ENCODE data around the gene CHST4. TPM values are rescaled to one million over a fixed set of nuclear protein-coding genes. Genes with fewer than 3 reads are reported as not detected.

Gene CHST4
- total RNA-seq, 4 donors from 2014 or later: 2.6 TPM; not detected in 3

DNA sequence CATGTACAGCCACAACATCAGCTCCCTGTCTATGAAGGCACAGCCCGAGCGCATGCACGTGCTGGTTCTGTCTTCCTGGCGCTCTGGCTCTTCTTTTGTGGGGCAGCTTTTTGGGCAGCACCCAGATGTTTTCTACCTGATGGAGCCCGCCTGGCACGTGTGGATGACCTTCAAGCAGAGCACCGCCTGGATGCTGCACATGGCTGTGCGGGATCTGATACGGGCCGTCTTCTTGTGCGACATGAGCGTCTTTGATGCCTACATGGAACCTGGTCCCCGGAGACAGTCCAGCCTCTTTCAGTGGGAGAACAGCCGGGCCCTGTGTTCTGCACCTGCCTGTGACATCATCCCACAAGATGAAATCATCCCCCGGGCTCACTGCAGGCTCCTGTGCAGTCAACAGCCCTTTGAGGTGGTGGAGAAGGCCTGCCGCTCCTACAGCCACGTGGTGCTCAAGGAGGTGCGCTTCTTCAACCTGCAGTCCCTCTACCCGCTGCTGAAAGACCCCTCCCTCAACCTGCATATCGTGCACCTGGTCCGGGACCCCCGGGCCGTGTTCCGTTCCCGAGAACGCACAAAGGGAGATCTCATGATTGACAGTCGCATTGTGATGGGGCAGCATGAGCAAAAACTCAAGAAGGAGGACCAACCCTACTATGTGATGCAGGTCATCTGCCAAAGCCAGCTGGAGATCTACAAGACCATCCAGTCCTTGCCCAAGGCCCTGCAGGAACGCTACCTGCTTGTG lies 10.7 kb downstream of the CHST4 start:
- WGBS, 2 donors: 77 to 85% methylated on average over 8 to 11 of the region's 28 CpGs
- H3K4me3 ChIP-seq: no peak overlapping the region
- no peaks in the 10 kb centered on the region for H3K9me3 ChIP-seq
- no peaks in the 10 kb centered on the region for H3K36me3 ChIP-seq
- H3K27ac ChIP-seq: no peak overlapping the region
- no peak for DNase-seq
- no peak for TF ChIP-seq CTCF (IDR thresholded peaks at IDR 0.05)
- H3K27me3 ChIP-seq: no peaks in the 10 kb centered on the region
- H3K4me1 ChIP-seq: no peaks in the 10 kb centered on the region
- intact Hi-C loops (cut with DNase I): no loop called here

- TF ChIP-seq POLR2A (IDR thresholded peaks at IDR 0.05): no peak
- TF ChIP-seq CTCF (IDR thresholded peaks at IDR 0.05): peak in 5 of 6 experiments; percentile 29 to 60 (median 35)
- WGBS, 2 donors: 27 to 43% methylated on average over 2 to 3 of the region's 6 CpGs
- no peak for DNase-seq
- Histone ChIP-seq H3K27me3 (no peaks in the 10 kb centered on the region), H3K36me3 (no peaks in the 10 kb centered on the region), H3K9me3 (no peaks in the 10 kb centered on the region), H3K27ac (no peak overlapping the region), H3K4me1 (no peaks in the 10 kb centered on the region), H3K4me3 (no peak overlapping the region)
- intact Hi-C loops (cut with DNase I): no loop called here
These were observed 11.4 kb downstream of the CHST4 start for GRCh38 chr16:71537643-71538042.

GRCh38 chr16:71542377-71542776 lies 16.2 kb downstream of the CHST4 start:
- intact Hi-C loops (cut with DNase I): no loop called here
- no peaks in the 10 kb centered on the region for H3K36me3 ChIP-seq
- TF ChIP-seq CTCF (IDR thresholded peaks at IDR 0.05) (peak in 5 of 6 experiments; percentile 15 to 47 (median 24)), POLR2A (IDR thresholded peaks at IDR 0.05) (no peak)
- no peak overlapping the region for H3K27ac ChIP-seq
- H3K9me3 ChIP-seq: no peaks in the 10 kb centered on the region
- 24 to 25% methylated on average over 5 to 9 of the region's 11 CpGs for WGBS, 2 donors
- H3K27me3 ChIP-seq: no peaks in the 10 kb centered on the region
- no peak overlapping the region for H3K4me3 ChIP-seq
- H3K4me1 ChIP-seq: no peaks in the 10 kb centered on the region
- DNase-seq: no peak

DNA sequence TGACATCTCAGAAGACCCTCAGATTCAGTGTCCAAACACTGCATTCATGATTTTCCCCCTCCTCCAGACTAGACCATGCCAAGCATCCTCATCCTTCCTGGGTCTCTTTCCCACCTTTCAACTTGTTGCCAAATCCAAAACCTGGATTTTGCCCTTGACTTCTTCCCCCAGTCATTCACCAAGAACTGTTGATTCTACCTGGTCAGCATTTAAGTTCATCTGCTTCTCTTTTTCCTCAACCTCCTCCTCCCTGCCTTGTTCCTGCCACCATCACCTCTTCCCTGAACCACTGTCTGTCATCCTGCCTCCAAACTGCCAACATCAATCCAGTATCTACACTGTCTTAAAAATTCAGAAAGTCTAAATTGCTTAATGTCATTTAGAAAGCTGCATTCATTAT lies 20.9 kb downstream of the CHST4 start:
- no peak for TF ChIP-seq CTCF (IDR thresholded peaks at IDR 0.05)
- no peak for TF ChIP-seq POLR2A (IDR thresholded peaks at IDR 0.05)
- DNase-seq: no peak
- Histone ChIP-seq H3K36me3 (no peaks in the 10 kb centered on the region), H3K4me3 (no peak overlapping the region), H3K9me3 (no peaks in the 10 kb centered on the region), H3K27ac (no peak overlapping the region), H3K4me1 (no peaks in the 10 kb centered on the region), H3K27me3 (peaks cover 0 to 8% (median 0%) of the 10 kb centered on the region in 4 donors)
- intact Hi-C loops (cut with DNase I): no loop called here

DNA sequence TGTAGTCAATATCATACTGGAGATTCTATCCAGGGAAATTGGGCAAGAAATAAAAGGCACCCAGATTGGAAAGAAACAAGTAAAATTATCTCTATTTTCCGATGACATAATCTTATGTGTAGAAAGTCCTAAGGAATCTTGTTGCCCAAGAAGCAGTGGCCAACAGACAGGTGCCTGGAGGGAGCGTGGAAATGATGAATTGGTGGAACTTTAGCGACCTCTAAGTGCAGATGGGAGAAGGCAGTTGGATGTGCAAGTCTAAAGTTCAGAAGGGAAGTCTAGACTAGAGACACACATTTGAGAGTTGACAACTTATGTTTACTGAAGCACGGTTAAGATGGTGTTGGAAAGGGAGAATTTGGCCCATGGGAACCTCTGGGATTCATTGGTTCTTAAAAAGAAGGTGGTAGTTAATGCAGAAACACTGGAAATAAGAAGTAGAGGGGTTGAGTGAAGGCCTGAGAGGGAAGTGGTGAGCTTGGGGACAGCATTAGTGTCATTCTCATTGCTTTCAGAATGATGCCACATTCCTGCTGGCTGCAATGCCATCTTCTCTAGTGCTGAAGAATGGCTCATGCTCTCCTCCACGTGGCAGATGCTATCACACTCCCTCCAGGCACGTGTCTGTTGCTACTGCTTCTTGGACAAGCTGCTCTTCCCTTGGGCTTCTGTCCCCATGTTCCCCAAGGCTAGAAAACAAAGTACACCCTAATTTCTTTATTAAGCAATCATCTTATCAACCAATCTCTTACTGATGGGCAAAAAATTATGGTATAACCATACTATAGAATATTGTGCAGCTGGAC lies 26.7 kb downstream of the CHST4 start:
- H3K36me3 ChIP-seq: no peaks in the 10 kb centered on the region
- H3K9me3 ChIP-seq: no peaks in the 10 kb centered on the region
- H3K4me3 ChIP-seq: no peak overlapping the region
- no peak for DNase-seq
- peaks cover 0 to 8% (median 0%) of the 10 kb centered on the region in 4 donors for H3K27me3 ChIP-seq
- intact Hi-C loops (cut with DNase I): no loop called here
- 25 to 40% methylated on average over 6 of the region's 6 CpGs for WGBS, 2 donors
- H3K4me1 ChIP-seq: no peaks in the 10 kb centered on the region
- TF ChIP-seq CTCF (IDR thresholded peaks at IDR 0.05): no peak
- no peak overlapping the region for H3K27ac ChIP-seq
